DND-41 (cell line): ENCODE data around the gene MYO18B.

Source experiments
- ATAC-seq: fragments of 200-7000 bp; cut with Tn5 transposase; 3 replicates; pipeline ENCODE4 v1.9.1; 2021; ENCODE audit warnings: low read depth; ENCODE audit not compliant: insufficient read depth
- DNase-seq: peaks from one replicate; pipeline ENCODE4 v3.0.0-alpha.2; 2020
- H2AFZ ChIP-seq: 2 replicates; pipeline ENCODE4 v1.6.0; 2012; ENCODE audit warnings: low read depth, low read length
- H3K27ac ChIP-seq: 2 replicates; pipeline ENCODE4 v1.5.1; 2012; ENCODE audit warnings: low read length, inconsistent platforms
- H3K27me3 ChIP-seq: fragments of 200-600 bp; sonication (generic); 2 replicates; pipeline ENCODE4 v1.6.0; 2012; ENCODE audit warnings: low read length, mild to moderate bottlenecking, inconsistent platforms; ENCODE audit not compliant: insufficient read depth, poor library complexity
- H3K36me3 ChIP-seq: 2 replicates; pipeline ENCODE4 v1.5.1; 2012; ENCODE audit warnings: low read length, inconsistent platforms; ENCODE audit not compliant: insufficient read depth
- H3K4me1 ChIP-seq: 2 replicates; pipeline ENCODE4 v1.5.1; 2012; ENCODE audit warnings: mild to moderate bottlenecking, low read length; ENCODE audit not compliant: insufficient read depth
- H3K4me2 ChIP-seq: 2 replicates; pipeline ENCODE4 v1.6.0; 2012; ENCODE audit warnings: mild to moderate bottlenecking, moderate library complexity, low read length, inconsistent platforms; ENCODE audit not compliant: insufficient read depth
- H3K4me3 ChIP-seq, 2 experiments: fragments of 200-600 bp in 1 of 2; shearing (Covaris generic) in 1 of 2; 2 replicates each; pipeline ENCODE4 v1.5.1; 2012 to 2016; ENCODE audit warnings: inconsistent platforms in 2 of 2, low read length in 2 of 2, mild to moderate bottlenecking in 2 of 2, low read depth in 1 of 2, moderate library complexity in 1 of 2
- H3K79me2 ChIP-seq: 2 replicates; pipeline ENCODE4 v1.6.0; 2012; ENCODE audit warnings: low read length, inconsistent platforms; ENCODE audit not compliant: insufficient read depth
- H3K9ac ChIP-seq: 2 replicates; pipeline ENCODE4 v1.6.0; 2012; ENCODE audit warnings: low read depth, mild to moderate bottlenecking, inconsistent platforms, low read length, moderate library complexity
- H3K9me3 ChIP-seq: 2 replicates; pipeline ENCODE4 v1.5.1; 2012; ENCODE audit warnings: low read length, moderate library complexity, mild to moderate bottlenecking, inconsistent platforms; ENCODE audit not compliant: insufficient read depth, severe bottlenecking
- H4K20me1 ChIP-seq: 2 replicates; pipeline ENCODE4 v1.6.0; 2012; ENCODE audit warnings: low read length; ENCODE audit not compliant: insufficient read depth
- EZH2 ChIP-seq: IDR thresholded peaks from 3 replicates; pipeline ENCODE4 v1.6.1; 2012; ENCODE audit warnings: borderline replicate concordance, low read depth, mild to moderate bottlenecking, moderate library complexity, low read length, inconsistent platforms; ENCODE audit not compliant: severe bottlenecking
- TF ChIP-seq, protein P1 (sequence below): IDR thresholded peaks from 2 replicates; pipeline ENCODE4 v1.5.1; 2012; ENCODE audit warnings: borderline replicate concordance, low read length, moderate library complexity, mild to moderate bottlenecking; ENCODE audit not compliant: poor library complexity, severe bottlenecking; ENCODE audit errors: extremely low read depth

Gene MYO18B

DNA sequence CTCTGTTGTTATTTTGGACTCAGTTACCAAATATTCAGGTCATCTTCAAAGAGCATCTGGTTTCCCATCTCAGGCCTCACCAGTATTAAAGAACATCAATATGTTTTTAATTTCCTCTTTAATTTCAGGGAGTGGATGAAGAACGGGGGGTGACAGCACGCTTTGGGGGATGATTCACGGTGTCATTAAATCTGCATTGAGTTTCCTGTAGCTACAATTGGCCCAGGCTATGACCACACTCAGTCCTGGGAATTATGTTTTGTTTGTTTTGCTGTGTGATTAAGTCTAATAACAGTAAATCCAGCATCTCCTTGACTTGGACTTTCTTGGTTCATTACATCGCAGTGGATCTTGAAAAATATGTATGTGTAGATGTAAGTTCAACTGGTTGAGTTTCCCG, 277.6 kb downstream of the MYO18B start:
- no peaks in the 10 kb centered on the region for H3K4me1 ChIP-seq
- H4K20me1 ChIP-seq = no peaks in the 10 kb centered on the region
- no peak overlapping the region for H2AFZ ChIP-seq
- DNase-seq = no peak
- no peak overlapping the region for H3K4me3 ChIP-seq
- H3K9ac ChIP-seq = no peak overlapping the region
- no peak overlapping the region for H3K4me2 ChIP-seq
- no peaks in the 10 kb centered on the region for H3K79me2 ChIP-seq
- no peaks in the 10 kb centered on the region for H3K27me3 ChIP-seq
- TF ChIP-seq, protein P1, sequence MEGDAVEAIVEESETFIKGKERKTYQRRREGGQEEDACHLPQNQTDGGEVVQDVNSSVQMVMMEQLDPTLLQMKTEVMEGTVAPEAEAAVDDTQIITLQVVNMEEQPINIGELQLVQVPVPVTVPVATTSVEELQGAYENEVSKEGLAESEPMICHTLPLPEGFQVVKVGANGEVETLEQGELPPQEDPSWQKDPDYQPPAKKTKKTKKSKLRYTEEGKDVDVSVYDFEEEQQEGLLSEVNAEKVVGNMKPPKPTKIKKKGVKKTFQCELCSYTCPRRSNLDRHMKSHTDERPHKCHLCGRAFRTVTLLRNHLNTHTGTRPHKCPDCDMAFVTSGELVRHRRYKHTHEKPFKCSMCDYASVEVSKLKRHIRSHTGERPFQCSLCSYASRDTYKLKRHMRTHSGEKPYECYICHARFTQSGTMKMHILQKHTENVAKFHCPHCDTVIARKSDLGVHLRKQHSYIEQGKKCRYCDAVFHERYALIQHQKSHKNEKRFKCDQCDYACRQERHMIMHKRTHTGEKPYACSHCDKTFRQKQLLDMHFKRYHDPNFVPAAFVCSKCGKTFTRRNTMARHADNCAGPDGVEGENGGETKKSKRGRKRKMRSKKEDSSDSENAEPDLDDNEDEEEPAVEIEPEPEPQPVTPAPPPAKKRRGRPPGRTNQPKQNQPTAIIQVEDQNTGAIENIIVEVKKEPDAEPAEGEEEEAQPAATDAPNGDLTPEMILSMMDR = no peak
- no peak for TF ChIP-seq EZH2
- no peak for ATAC-seq
- H3K36me3 ChIP-seq = no peaks in the 10 kb centered on the region
- no peak overlapping the region for H3K27ac ChIP-seq
- H3K9me3 ChIP-seq = no peaks in the 10 kb centered on the region

DNA sequence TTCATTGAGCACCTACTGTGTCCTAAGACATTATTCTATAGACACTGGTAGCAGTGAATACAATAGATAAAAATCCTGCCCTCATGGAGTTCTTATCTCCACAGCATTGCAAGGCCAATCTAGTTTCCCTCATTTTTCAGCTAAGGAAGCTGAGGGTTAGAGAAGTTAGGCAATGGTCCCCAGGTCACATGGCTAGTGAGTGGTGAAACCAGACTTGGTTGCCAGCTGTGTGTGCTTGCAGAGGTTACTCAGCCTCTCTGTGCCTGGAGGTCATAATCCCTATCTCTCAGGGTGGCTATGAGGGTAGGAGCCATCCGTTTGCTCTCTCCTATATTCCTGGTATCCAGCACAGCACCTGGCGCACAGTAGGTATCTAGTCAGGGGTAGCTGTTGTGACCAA, 279.5 kb downstream of the MYO18B start:
- no peak for ATAC-seq
- H3K36me3 ChIP-seq = no peaks in the 10 kb centered on the region
- H3K27ac ChIP-seq = no peak overlapping the region
- no peak overlapping the region for H2AFZ ChIP-seq
- H3K79me2 ChIP-seq = no peaks in the 10 kb centered on the region
- H3K9me3 ChIP-seq = no peaks in the 10 kb centered on the region
- no peak overlapping the region for H3K4me3 ChIP-seq
- no peaks in the 10 kb centered on the region for H3K4me1 ChIP-seq
- no peaks in the 10 kb centered on the region for H4K20me1 ChIP-seq
- H3K4me2 ChIP-seq = no peak overlapping the region
- no peak overlapping the region for H3K9ac ChIP-seq
- no peak for TF ChIP-seq EZH2
- no peaks in the 10 kb centered on the region for H3K27me3 ChIP-seq
- no peak for DNase-seq

DNA sequence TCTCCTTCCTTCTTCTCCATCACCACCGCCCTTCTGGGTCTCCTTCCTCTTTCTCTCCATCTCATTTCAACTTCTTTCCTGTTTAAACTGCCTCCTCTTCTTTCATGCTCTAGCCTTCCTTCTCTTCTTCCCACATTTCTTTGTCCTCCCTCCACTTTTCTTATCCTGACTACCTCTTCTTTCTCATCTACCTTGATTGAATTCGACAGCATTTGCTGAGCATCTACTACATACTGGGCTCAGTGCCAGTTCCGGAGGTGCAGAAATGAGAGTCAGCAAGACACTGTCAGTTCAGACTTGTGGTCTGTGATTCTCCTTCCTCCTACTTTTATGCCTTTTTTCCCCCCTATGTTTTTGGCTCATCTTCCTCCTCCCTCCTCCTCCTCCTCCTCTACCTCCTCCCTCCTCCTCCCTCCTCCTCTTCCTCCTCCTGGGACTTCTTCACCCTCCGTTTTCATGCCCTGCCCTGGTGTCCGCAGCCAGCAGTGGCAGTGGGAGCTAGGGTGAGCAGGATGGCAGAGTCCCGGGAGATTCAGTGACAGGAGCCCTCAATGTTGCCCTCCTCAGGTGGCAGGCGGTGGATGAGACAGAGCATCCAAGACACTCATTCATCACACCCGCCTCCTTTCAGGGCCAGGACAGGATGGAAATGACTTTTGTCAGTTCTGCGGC, 281.3 kb downstream of the MYO18B start:
- no peaks in the 10 kb centered on the region for H3K36me3 ChIP-seq
- no peak overlapping the region for H3K9ac ChIP-seq
- TF ChIP-seq EZH2 = no peak
- TF ChIP-seq, protein P1 = no peak
- H3K27ac ChIP-seq = no peak overlapping the region
- no peaks in the 10 kb centered on the region for H3K4me1 ChIP-seq
- H3K79me2 ChIP-seq = no peaks in the 10 kb centered on the region
- DNase-seq (no peak), ATAC-seq (no peak)
- no peak overlapping the region for H3K4me2 ChIP-seq
- H3K4me3 ChIP-seq = no peak overlapping the region
- H2AFZ ChIP-seq = no peak overlapping the region
- H3K27me3 ChIP-seq = no peaks in the 10 kb centered on the region
- H3K9me3 ChIP-seq = no peaks in the 10 kb centered on the region
- no peaks in the 10 kb centered on the region for H4K20me1 ChIP-seq

DNA sequence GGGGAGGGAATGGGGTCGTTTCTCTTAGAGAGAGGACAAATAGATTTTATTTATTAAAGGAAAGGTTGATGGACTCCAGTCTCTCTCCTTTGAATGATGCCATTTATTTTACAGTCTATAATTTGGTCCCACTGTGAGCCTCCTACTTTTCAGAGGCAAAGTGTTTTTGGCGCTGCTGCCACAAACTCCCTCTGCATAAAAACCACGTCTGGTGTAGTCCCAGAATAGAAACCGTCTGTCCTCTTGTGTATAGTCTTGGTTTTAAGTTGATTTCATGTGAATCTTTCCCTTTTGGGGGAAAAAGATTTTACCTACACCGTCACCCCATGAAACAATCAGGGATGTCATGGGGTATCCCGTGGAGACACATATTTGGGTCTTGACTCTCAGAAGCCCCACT, 283.6 kb downstream of the MYO18B start:
- H3K4me3 ChIP-seq = no peak overlapping the region
- no peaks in the 10 kb centered on the region for H3K27me3 ChIP-seq
- no peak overlapping the region for H3K4me2 ChIP-seq
- no peak for DNase-seq
- H4K20me1 ChIP-seq = no peaks in the 10 kb centered on the region
- no peaks in the 10 kb centered on the region for H3K79me2 ChIP-seq
- TF ChIP-seq, protein P1 = no peak
- TF ChIP-seq EZH2 = no peak
- H3K27ac ChIP-seq = no peak overlapping the region
- H3K4me1 ChIP-seq = no peaks in the 10 kb centered on the region
- ATAC-seq = no peak
- no peaks in the 10 kb centered on the region for H3K36me3 ChIP-seq
- H2AFZ ChIP-seq = no peak overlapping the region
- H3K9ac ChIP-seq = no peak overlapping the region
- no peaks in the 10 kb centered on the region for H3K9me3 ChIP-seq
